Activated CD4-positive, CD25-positive, alpha-beta regulatory T cell treated with anti-CD3 and anti-CD28 coated beads, Interleukin-2, amount 50 U/mL, for 24 hours (primary cell): ENCODE data around the gene ZNRD2.

Experiments
- ATAC-seq, 2 donors: fragments of 150-1000 bp; cut with Tn5 transposase; one replicate each; pipeline ENCODE4 v1.10.0; 2021; ENCODE audit warnings: mild to moderate bottlenecking in 1 of 2, moderate library complexity in 1 of 2

The ZNRD2 gene

DNA sequence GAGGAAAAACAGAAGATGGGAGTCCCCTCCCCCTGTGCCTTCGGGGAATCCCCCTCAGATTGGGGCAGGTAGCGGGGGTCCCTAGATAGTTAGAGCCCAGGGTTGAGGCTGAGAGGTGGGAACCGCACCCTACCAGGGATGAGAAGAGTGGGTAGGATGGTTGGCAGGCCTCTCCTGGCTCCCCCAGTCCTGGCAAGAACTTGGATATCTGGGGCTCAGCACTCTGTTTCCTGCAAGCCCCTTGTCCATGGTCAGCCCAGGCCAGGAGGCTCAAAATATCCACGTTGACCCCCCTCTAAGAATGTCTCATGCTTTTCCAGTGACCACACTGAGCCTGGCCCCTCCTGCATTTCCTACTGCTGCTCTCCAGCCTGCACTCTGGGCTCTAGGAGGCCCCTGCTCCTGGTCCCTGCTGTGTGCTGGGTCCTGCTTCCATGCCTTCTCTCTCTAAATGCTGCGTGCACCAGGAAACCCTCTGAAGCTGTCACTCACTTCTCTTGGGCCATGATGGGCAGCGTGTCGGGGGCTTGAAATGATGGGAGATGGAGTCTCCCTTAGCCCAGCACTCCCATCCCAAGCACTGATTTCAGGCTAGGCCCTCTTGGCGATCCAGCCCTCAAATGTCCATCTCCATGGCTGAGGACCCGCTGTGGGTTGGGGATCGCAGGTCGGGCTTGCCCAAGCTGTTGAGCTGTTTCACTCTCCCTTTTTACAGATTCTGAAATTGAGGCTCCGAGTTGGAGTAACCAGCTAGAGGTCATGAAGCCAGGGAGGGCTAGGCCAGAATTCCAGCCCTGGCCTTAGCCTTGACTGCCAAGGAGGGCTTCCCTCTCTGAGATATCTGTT lies 41.7 kb downstream of the ZNRD2 start:
- no peak for ATAC-seq

GRCh38 chr11:65612691-65613090 lies 42.4 kb downstream of the ZNRD2 start:
- no peak for ATAC-seq

DNA sequence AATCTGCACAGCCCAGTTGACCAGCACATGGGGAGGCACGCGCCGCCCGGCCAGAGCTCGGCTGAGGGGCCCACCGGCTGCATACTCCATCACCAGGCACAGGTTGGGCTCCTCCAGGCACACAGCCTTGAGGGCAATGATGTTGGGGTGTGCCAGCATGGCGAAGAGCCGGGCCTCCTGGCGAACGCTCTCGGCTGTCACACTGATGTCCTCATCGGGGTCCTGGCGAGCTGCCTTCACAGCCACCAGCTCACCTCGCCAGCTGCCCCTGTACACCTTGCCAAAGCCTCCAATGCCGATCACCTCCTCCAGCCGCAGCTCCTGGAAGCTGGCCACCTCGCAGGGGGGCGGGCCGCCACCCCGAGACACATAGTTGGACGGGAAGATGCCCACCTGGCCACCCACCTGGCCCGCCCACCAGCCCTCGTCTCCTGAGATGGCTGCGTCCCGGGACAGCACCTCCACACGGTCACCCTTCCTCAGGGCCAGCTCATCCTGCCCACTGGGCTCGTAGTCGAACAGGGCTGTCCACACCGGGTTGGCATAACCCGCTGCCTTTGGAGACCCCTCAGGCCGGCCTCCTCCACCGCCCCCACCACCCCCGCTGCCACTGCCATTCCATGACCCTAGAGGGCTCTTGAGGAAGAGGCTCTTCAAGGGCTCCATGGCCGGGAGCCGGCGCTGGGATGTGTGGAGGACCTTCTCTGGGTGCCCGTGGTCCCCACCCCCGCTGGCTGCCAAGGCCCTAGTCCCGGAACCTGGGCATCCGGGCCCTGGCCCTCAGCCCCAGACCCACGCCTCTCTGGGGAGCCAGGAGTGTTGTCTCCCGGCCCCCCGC lies 43.0 kb downstream of the ZNRD2 start:
- no peak for ATAC-seq

DNA sequence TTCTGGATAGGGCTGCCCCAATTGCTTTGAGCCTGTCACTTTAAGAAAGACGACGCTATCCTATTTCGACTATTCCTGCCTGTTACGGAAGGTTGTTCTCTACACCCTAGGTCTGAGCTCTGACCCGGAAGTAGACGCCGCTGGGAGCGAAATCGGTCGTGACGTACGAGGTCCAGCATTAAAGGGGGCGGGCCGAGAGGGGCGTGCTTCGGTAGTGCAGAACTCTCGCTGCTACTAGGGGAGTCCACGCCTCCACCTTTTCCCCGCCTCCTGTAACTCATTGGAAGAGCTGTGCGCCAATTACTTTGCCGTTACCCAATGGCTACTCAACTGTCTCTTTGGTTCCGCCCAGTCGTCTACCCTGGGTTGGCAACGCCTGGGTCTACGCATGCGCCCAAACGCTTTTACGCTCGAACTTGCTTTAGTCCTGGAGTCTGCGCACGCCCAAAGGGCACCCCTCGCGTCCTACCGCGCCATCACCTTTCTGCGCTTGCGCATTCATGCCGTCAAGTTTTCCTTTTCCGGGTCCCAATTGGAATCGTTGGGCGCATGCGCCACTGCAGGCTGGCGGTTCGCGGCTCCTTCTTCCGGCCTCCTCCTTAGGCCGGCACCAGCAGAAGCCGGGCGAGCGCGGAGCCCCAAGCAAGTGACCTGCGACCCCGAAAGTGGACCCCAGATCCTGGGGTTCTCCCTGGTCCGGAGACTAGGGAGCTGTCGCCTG lies 45.1 kb downstream of the ZNRD2 start, which contains the start of gene PCNX3:
TSS of gene PCNX3 (plus strand) at position 548 of the 721 bp plus-strand sequence. CDS start 536 bp downstream, outside the sequence.
- ATAC-seq = peak; percentile 90 to 91

GRCh38 chr11:65615950-65616574 lies 45.8 kb downstream of the ZNRD2 start:
- ATAC-seq = no peak

DNA sequence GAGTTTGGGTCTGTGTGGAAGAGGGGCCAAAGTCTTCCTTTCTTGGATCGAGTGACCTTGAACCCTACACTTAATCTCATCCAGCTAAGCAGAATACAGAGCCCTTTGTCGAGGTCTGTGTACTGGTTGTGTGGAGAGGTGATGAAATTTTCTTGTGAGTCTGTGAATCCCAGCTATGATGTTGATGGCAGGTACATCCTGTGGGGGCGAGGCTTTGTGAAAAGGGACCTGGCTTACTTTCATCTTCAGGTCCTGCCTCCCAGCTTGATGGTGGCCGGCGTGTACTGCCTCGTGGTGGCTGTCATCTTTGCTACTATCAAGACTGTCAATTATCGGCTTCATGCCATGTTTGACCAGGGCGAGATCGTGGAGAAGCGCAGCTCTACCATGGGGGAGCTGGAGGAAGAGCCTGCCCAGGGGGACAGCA lies 46.3 kb downstream of the ZNRD2 start:
- no peak for ATAC-seq

DNA sequence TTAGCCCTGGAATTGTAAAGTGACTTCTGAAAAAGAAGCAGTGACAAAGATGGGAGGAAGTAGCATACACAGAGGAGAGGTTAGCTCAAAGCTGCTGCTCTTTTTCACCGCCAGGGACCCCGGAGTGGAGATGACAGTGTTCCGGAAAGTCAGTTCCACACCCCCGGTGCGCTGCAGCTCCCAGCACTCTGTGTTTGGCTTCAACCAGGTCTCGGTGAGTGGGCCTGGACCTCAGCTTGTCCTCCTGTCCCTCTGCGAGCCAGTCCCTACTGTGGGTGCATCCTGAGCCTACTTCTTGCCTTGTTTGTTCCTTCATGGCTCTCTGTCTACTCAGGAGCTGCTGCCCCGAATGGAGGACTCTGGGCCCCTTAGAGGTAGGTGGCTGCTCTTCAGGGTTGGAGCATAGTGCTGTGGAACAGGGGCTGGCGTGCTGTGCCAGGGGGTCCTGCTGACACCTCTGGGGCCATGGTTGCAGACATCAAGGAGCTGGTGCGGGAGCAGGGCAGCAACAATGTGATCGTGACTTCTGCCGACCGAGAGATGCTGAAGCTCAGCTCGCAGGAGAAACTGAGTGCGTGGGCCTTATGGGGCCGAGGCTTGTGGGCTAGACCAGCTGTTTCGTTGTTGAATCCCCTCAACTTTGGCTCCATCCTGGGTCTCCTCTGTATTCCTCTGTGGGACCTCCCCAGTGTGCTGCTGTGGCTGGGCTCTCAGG lies 47.0 kb downstream of the ZNRD2 start:
- no peak for ATAC-seq

DNA sequence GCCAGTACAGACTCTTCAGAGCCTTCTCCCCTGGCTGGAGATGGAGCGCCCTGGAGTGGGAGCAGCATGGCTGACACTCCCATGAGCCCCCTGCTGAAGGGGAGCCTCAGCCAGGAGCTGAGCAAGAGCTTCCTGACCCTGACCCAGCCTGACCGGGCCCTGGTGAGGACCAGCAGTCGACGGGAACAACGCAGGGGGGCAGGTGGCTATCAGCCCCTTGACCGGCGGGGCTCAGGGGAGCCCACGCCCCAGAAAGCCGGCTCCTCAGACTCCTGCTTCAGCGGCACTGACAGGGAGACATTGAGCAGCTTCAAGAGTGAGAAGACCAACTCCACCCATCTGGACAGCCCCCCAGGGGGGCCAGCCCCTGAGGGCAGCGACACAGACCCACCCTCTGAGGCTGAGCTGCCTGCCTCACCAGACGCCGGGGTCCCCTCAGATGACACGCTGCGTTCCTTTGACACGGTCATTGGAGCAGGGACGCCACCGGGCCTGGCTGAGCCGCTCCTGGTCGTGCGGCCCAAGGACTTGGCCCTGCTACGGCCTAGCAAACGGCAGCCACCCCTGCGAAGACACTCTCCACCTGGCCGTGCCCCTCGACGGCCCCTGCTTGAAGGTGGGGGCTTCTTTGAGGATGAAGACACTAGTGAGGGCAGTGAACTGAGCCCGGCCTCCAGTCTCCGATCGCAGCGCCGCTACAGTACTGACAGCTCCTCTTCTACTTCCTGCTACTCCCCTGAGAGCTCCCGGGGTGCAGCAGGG lies 47.9 kb downstream of the ZNRD2 start:
- no peak for ATAC-seq

GRCh38 chr11:65618763-65619162 lies 48.5 kb downstream of the ZNRD2 start:
- ATAC-seq = no peak

DNA sequence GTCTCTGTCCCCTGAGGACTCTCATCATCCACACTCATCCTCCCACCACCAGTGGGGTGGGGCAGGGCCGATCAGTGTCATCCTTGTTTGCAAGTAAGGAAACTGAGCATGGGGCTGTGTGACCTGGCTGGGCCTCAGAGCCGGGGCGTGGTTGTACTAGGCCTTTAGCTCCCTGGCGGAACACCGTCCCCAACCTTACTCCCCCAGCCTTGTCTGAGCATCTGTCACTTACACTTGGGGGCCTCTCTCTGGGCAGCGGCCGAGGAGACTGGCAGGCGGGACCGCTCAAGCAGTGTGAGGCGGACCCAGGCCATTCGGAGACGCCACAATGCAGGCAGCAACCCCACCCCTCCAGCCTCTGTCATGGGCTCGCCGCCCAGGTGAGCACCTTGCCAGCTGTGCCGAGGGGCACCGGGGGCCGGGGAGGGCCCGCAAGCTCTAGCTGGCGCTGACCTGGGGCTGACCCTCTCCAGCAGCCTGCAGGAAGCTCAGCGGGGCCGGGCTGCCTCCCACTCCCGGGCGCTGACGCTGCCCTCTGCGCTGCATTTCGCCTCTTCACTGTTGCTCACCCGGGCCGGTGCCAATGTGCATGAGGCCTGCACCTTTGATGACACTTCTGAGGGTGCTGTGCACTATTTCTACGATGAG lies 49.1 kb downstream of the ZNRD2 start:
- no peak for ATAC-seq

GRCh38 chr11:65620666-65621065 lies 50.4 kb downstream of the ZNRD2 start:
- no peak for ATAC-seq

DNA sequence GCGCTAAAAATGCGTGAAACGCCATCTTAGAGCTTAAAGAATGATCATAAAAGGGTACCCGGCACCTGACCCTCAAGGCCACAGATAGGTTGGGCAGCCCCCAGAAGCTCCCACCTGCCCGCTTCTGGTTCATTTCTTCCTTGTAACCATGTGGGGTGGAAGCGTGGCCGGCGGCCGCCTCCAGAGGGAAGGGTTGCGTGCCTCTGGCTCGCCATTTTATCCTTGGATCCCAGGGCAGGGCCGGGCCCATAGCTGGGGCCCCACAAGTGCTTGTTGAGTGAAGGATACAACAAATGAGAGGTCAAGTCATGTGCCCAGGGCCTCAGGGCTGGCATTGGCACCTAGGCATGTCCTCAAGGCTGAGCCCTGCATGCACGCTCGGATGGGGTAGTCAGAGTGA lies 51.2 kb downstream of the ZNRD2 start:
- no peak for ATAC-seq
